A549 (cell line): ENCODE data around the gene HUNK. TPM values are rescaled to one million over a fixed set of nuclear protein-coding genes. Genes with fewer than 3 reads are reported as not detected.

Source experiments
- ATAC-seq, 2 experiments: fragments of 200-7000 bp in 1 of 2; fragments of >200 bp in 1 of 2; cut with Nextera tagmentation in 1 of 2; cut with Tn5 transposase in 1 of 2; 3 replicates each; pipeline versions ENCODE4 v1.8.0 to v1.9.1; 2018 to 2020; ENCODE audit warnings: mild to moderate bottlenecking in 1 of 2, moderate library complexity in 1 of 2
- CTCF ChIA-PET: fragments of 300-600 bp; sonication (Branson Sonifier 250); formaldehyde crosslinking; extraction: SDS; loops from one replicate; lab custom pipeline; 2021; ENCODE audit warnings: antibody characterized with exemption, inconsistent platforms; lab: Yijun Ruan, JAX
- POLR2A ChIA-PET: fragments of 350-600 bp; formaldehyde crosslinking; extraction: SDS; loops from one replicate; lab custom pipeline; 2021; ENCODE audit warnings: antibody characterized with exemption, inconsistent platforms; lab: Yijun Ruan, JAX
- DNase-seq, 2 experiments: peaks; one replicate each; pipeline versions ENCODE4 v3.0.0 to v3.0.0-alpha.2; 2011 to 2016; ENCODE audit warnings: low read depth in 1 of 2, low spot score in 1 of 2
- FAIRE-seq: peaks from 2 replicates; lab custom pipeline; 2011; peaks lifted over from hg19 to GRCh38; lab: Jason Lieb, UNC
- H3K27ac ChIP-seq, 2 experiments: fragments of >200 bp; sonication (Bioruptor Twin); formaldehyde crosslinking; 3 replicates each; pipeline ENCODE4 v1.5.1; 2016 to 2017
- H3K4me1 ChIP-seq: fragments of >200 bp; sonication (Bioruptor Twin); formaldehyde crosslinking; 3 replicates; pipeline ENCODE4 v1.6.1; 2016
- H3K4me2 ChIP-seq: fragments of >200 bp; sonication (Bioruptor Twin); formaldehyde crosslinking; 3 replicates; pipeline ENCODE4 v1.6.1; 2016
- H3K4me3 ChIP-seq: fragments of >200 bp; sonication (Bioruptor Twin); formaldehyde crosslinking; 3 replicates; pipeline ENCODE4 v1.5.1; 2016
- H3K9me3 ChIP-seq: fragments of >200 bp; sonication (Bioruptor Twin); formaldehyde crosslinking; 3 replicates; pipeline ENCODE4 v1.6.1; 2016
- CEBPB ChIP-seq, 2 experiments: fragments of >200 bp in 1 of 2; sonication (Bioruptor Twin) in 1 of 2; formaldehyde crosslinking in 1 of 2; IDR thresholded peaks; 2 replicates each; pipeline ENCODE4 v1.6.1; 2012 to 2016
- CHD2 ChIP-seq: fragments of 150-350 bp; IDR thresholded peaks from 2 replicates; pipeline ENCODE4 v1.6.1; 2014; ENCODE audit warnings: low read length; ENCODE audit not compliant: partially characterized antibody
- CHD4 ChIP-seq: fragments of 200-600 bp; sonication (generic); IDR thresholded peaks from 2 replicates; pipeline ENCODE4 v1.6.1; 2016; ENCODE audit warnings: antibody characterized with exemption, mild to moderate bottlenecking, borderline replicate concordance
- E2F6 ChIP-seq: IDR thresholded peaks from 2 replicates; pipeline ENCODE4 v1.6.1; 2012; ENCODE audit warnings: low read depth, borderline replicate concordance
- EHMT2 ChIP-seq: fragments of 200-600 bp; sonication (generic); IDR thresholded peaks from 2 replicates; pipeline ENCODE4 v1.6.1; 2016; ENCODE audit warnings: antibody characterized with exemption, low read depth, mild to moderate bottlenecking, moderate library complexity
- FOSB ChIP-seq: fragments of 250-450 bp; sonication (Bioruptor Pico); IDR thresholded peaks from 2 replicates; pipeline ENCODE4 v1.5.0; 2020; ENCODE audit warnings: mild to moderate bottlenecking, moderate library complexity
- FOXS1 ChIP-seq: fragments of 250-450 bp; sonication (Bioruptor Pico); IDR thresholded peaks from 2 replicates; pipeline ENCODE4 v1.5.0; 2020; ENCODE audit warnings: mild to moderate bottlenecking, moderate library complexity
- GATA3 ChIP-seq: IDR thresholded peaks from 2 replicates; pipeline ENCODE4 v1.6.1; 2012; ENCODE audit warnings: borderline replicate concordance
- HOXA7 ChIP-seq: fragments of 250-450 bp; sonication (Bioruptor Pico); IDR thresholded peaks from 2 replicates; pipeline ENCODE4 v1.5.0; 2020; ENCODE audit warnings: mild to moderate bottlenecking, moderate library complexity
- HOXB5 ChIP-seq: fragments of 250-450 bp; sonication (Bioruptor Pico); IDR thresholded peaks from 2 replicates; pipeline ENCODE4 v1.5.0; 2020; ENCODE audit warnings: mild to moderate bottlenecking, moderate library complexity
- JUNB ChIP-seq: fragments of >200 bp; sonication (Bioruptor Twin); formaldehyde crosslinking; IDR thresholded peaks from 2 replicates; pipeline ENCODE4 v1.6.1; 2016
- KDM1A ChIP-seq: fragments of 200-600 bp; sonication (generic); IDR thresholded peaks from 2 replicates; pipeline ENCODE4 v1.6.1; 2016; ENCODE audit warnings: low read depth, mild to moderate bottlenecking
- KDM5A ChIP-seq: fragments of 200-600 bp; sonication (generic); IDR thresholded peaks from 2 replicates; pipeline ENCODE4 v1.6.1; 2016; ENCODE audit warnings: antibody characterized with exemption, mild to moderate bottlenecking
- MYC ChIP-seq: IDR thresholded peaks from 2 replicates; pipeline ENCODE4 v1.6.1; 2012; ENCODE audit warnings: mild to moderate bottlenecking, inconsistent platforms, low read length, improper control_type of control experiment, borderline replicate concordance
- NFE2L2 ChIP-seq: fragments of 150-350 bp; conservative IDR thresholded peaks from 2 replicates; pipeline ENCODE4 v1.6.1; 2014; ENCODE audit warnings: low read length
- NPAS2 ChIP-seq: fragments of 250-450 bp; sonication (Bioruptor Pico); IDR thresholded peaks from 2 replicates; pipeline ENCODE4 v1.8.0; 2022; ENCODE audit warnings: mild to moderate bottlenecking, moderate library complexity, borderline replicate concordance
- POLR2A ChIP-seq: IDR thresholded peaks from 2 replicates; pipeline ENCODE4 v1.6.1; 2012; ENCODE audit warnings: mild to moderate bottlenecking, low read length
- RARB ChIP-seq: fragments of 250-450 bp; sonication (Bioruptor Pico); IDR thresholded peaks from 2 replicates; pipeline ENCODE4 v1.8.0; 2021; ENCODE audit warnings: mild to moderate bottlenecking, moderate library complexity
- REST ChIP-seq: fragments of 200-600 bp; sonication (generic); IDR thresholded peaks from 2 replicates; pipeline ENCODE4 v1.6.1; 2016; ENCODE audit warnings: antibody characterized with exemption, mild to moderate bottlenecking, moderate library complexity
- RNF2 ChIP-seq: fragments of 200-600 bp; sonication (generic); IDR thresholded peaks from 2 replicates; pipeline ENCODE4 v1.6.1; 2016; ENCODE audit warnings: low read depth, mild to moderate bottlenecking, antibody characterized with exemption, moderate library complexity, borderline replicate concordance
- SMC3 ChIP-seq: fragments of >200 bp; sonication (Bioruptor Twin); formaldehyde crosslinking; IDR thresholded peaks from 3 replicates; pipeline ENCODE4 v1.6.1; 2018; ENCODE audit warnings: inconsistent platforms
- TFCP2L1 ChIP-seq: fragments of 250-450 bp; sonication (Bioruptor Pico); IDR thresholded peaks from 2 replicates; pipeline ENCODE4 v1.5.0; 2021; ENCODE audit warnings: mild to moderate bottlenecking
- ZFP36 ChIP-seq: fragments of 450-650 bp; IDR thresholded peaks from 2 replicates; pipeline ENCODE4 v1.6.1; 2014; ENCODE audit warnings: borderline replicate concordance; ENCODE audit not compliant: partially characterized antibody
- ZNF302 ChIP-seq: fragments of 250-450 bp; sonication (Bioruptor Pico); IDR thresholded peaks from 2 replicates; pipeline ENCODE4 v1.9.0; 2021; ENCODE audit warnings: inconsistent platforms, mild to moderate bottlenecking, moderate library complexity
- WGBS: methylation state at CpG from one replicate; pipeline ENCODE4 v1.1.6; 2017; ENCODE audit errors: missing lambda C conversion rate; 5-methylcytosine and 5-hydroxymethylcytosine counted together
- polyA plus RNA-seq, 4 experiments: library from polyadenylated mRNA; depleted of rRNA in 3 of 4; stranded (reverse); fragments of >200 nt; fragmentation: RNase III in 1 of 4; extraction: RNeasy Plus Mini Kit Qiagen cat#74134 plus additional on column Dnase treatment in 1 of 4; gene quantifications; 2 replicates in 3 of 4; 3 replicates in 1 of 4; pipeline ENCODE4 v1.2.3, GENCODE V29; 2011 to 2017
- TF ChIP-seq, protein P1 (sequence below): IDR thresholded peaks from 2 replicates; pipeline ENCODE4 v1.6.1; 2012

Gene HUNK
- polyA plus RNA-seq, 2 of the 4 experiments (the other 2 are of a cell fraction) = 0.44 to 0.52 TPM

GRCh38 chr21:31914472-31914871 is 41.7 kb downstream of the HUNK start:
- H3K9me3 ChIP-seq = no peaks in the 10 kb centered on the region
- POLR2A ChIA-PET = no interaction called here
- no peak for FAIRE-seq
- no peak overlapping the region for H3K4me2 ChIP-seq
- H3K4me3 ChIP-seq = no peak overlapping the region
- no peak for TF ChIP-seq JUNB
- TF ChIP-seq NFE2L2 = no peak
- no peak for TF ChIP-seq E2F6
- no peak for TF ChIP-seq RNF2
- TF ChIP-seq CHD4 = no peak
- no peak for TF ChIP-seq MYC
- TF ChIP-seq, all 56 proteins: peak for 0
- ATAC-seq (no peak), DNase-seq (no peak)
- Histone ChIP-seq H3K4me1 (no peaks in the 10 kb centered on the region; the same call in 2 of the 3 replicates), H3K27ac (no peak overlapping the region)
- CTCF ChIA-PET = no interaction called here
- 70% methylated on average over 4 of the region's 4 CpGs for WGBS

- H3K4me3 ChIP-seq = no peak overlapping the region
- no peak overlapping the region for H3K27ac ChIP-seq
- no peak overlapping the region for H3K4me2 ChIP-seq
- no peaks in the 10 kb centered on the region for H3K9me3 ChIP-seq
- ChIA-PET POLR2A (no interaction called here), CTCF (no interaction called here)
- ATAC-seq = no peak
- H3K4me1 ChIP-seq = no peaks in the 10 kb centered on the region; the same call in 2 of the 3 replicates
- no peak for FAIRE-seq
- WGBS = 24% methylated on average over 3 of the region's 3 CpGs
- no peak for TF ChIP-seq FOXS1 (CRISPR knock-in tag)
- no peak for TF ChIP-seq SMC3
- no peak for TF ChIP-seq RARB (CRISPR knock-in tag)
- no peak for TF ChIP-seq HOXB5 (CRISPR knock-in tag)
- TF ChIP-seq, protein P1, sequence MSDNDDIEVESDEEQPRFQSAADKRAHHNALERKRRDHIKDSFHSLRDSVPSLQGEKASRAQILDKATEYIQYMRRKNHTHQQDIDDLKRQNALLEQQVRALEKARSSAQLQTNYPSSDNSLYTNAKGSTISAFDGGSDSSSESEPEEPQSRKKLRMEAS = no peak
- TF ChIP-seq ZFP36 = no peak
- no peak for TF ChIP-seq HOXA7 (CRISPR knock-in tag)
- no peak for TF ChIP-seq TFCP2L1
- no peak for TF ChIP-seq CHD2
- no peak for TF ChIP-seq GATA3
- TF ChIP-seq POLR2A = no peak
- no peak for TF ChIP-seq ZNF302 (CRISPR knock-in tag)
- TF ChIP-seq KDM5A = no peak
- no peak for TF ChIP-seq EHMT2
- TF ChIP-seq NPAS2 (CRISPR knock-in tag) = no peak
- TF ChIP-seq CEBPB (IDR thresholded peaks at IDR 0.05) = no peak
- TF ChIP-seq FOSB (CRISPR knock-in tag) = no peak
- no peak for DNase-seq
These were observed 42.7 kb downstream of the HUNK start for GRCh38 chr21:31915566-31915965.

GRCh38 chr21:31917108-31917507 is 44.3 kb downstream of the HUNK start:
- no peak for FAIRE-seq
- 65% methylated on average over 6 of the region's 7 CpGs for WGBS
- POLR2A ChIA-PET = no interaction called here

More at GRCh38 chr21:31917108-31917507, 44.3 kb downstream of the HUNK start:
- Histone ChIP-seq H3K4me1 (no peaks in the 10 kb centered on the region; the same call in 2 of the 3 replicates), H3K4me2 (no peak overlapping the region), H3K4me3 (no peak overlapping the region)
- CTCF ChIA-PET = no interaction called here
- no peak for ATAC-seq
- no peak for TF ChIP-seq NFE2L2
- TF ChIP-seq SMC3 = no peak
- no peak for TF ChIP-seq KDM1A
- TF ChIP-seq REST = no peak
- TF ChIP-seq, all 56 proteins: peak for 0
- no peak for DNase-seq
- Histone ChIP-seq H3K9me3 (no peaks in the 10 kb centered on the region), H3K27ac (no peak overlapping the region)
